Thyroid gland (tissue), 4 donors: ENCODE data around the gene CYP2S1. TPM values are rescaled to one million over a fixed set of nuclear protein-coding genes. Genes with fewer than 3 reads are reported as not detected.
"Not testable (repeated sequence)": the region's sequence is repeated elsewhere in the genome, so short reads cannot be mapped to it uniquely, and the experiment has no call there.

ENCODE experiments used
- DNase-seq, 2 donors: peaks; one replicate each; pipeline ENCODE4 v3.0.0-alpha.2; 2019
- H3K27ac ChIP-seq, 3 donors: fragments of 200-600 bp; sonication (generic); 1 replicate in 2 of 3; 2 replicates in 1 of 3; pipeline ENCODE4 v1.5.1; 2016 to 2019; ENCODE audit warnings: mild to moderate bottlenecking in 1 of 3, moderate library complexity in 1 of 3
- H3K27me3 ChIP-seq: fragments of 200-600 bp; sonication (generic); one replicate; pipeline ENCODE4 v1.5.1; 2019
- H3K36me3 ChIP-seq, 2 donors: fragments of 200-600 bp; sonication (generic); one replicate each; pipeline ENCODE4 v1.5.1; 2016 to 2019
- H3K4me1 ChIP-seq, 2 donors: fragments of 200-600 bp; sonication (generic); one replicate each; pipeline ENCODE4 v1.5.1; 2017 to 2019
- H3K4me3 ChIP-seq, 3 donors: fragments of 200-600 bp; sonication (generic); replicated peaks in 1 of 3; 1 replicate in 2 of 3; 2 replicates in 1 of 3; pipeline ENCODE4 v1.5.1; 2016; ENCODE audit warnings: mild to moderate bottlenecking in 1 of 3
- H3K9me3 ChIP-seq: fragments of 200-600 bp; sonication (generic); one replicate; pipeline ENCODE4 v1.5.1; 2017
- CTCF ChIP-seq, 6 experiments: fragments of 200-600 bp in 3 of 6; fragments of 450-650 bp in 3 of 6; sonication (generic) in 3 of 6; IDR thresholded peaks; one replicate each; pipeline ENCODE4 v1.5.1; 2016 to 2019; ENCODE audit warnings: antibody characterized with exemption in 6 of 6, mild to moderate bottlenecking in 2 of 6, inconsistent platforms in 1 of 6, moderate library complexity in 1 of 6
- POLR2A ChIP-seq, 2 donors: fragments of 450-650 bp; IDR thresholded peaks; one replicate each; pipeline ENCODE4 v1.6.1; 2017; ENCODE audit warnings: antibody characterized with exemption in 2 of 2, mild to moderate bottlenecking in 2 of 2, moderate library complexity in 1 of 2
- WGBS, 2 donors: methylation state at CpG; one replicate each; pipeline ENCODE4 v1.1.5; 2017; 5-methylcytosine and 5-hydroxymethylcytosine counted together
- intact Hi-C: fragments of 100-400 bp; cut with DNase I; formaldehyde crosslinking; loops from one replicate; pipeline ENCODE4 v1.15.1; 2023
- total RNA-seq, 4 donors: library from RNA; depleted of rRNA; stranded (reverse); fragments of >200 nt; gene quantifications; one replicate each; pipeline ENCODE4 v1.2.3, GENCODE V29; 2016

Gene CYP2S1
- total RNA-seq, result 1 to 10 TPM in 3 of 4 donors, not detected in 1; 1.0 to 2.3 (median 1.0) TPM

GRCh38 chr19:41192574-41193429 is at the start of gene CYP2S1:
CYP2S1 (plus strand) TSS chr19:41193219; CDS start chr19:41193265, 46 bp downstream.
- no peaks in the 10 kb centered on the region for H3K9me3 ChIP-seq
- no peaks in the 10 kb centered on the region for H3K27me3 ChIP-seq
- intact Hi-C loops, result no loop called here
- WGBS, 2 donors, result 18 to 19% methylated on average over 15 to 22 of the region's 58 CpGs
- no peak within 1 kb of the TSS for H3K4me3 ChIP-seq
- DNase-seq, result no peak
- no peak within 1 kb of the TSS for H3K27ac ChIP-seq
- H3K36me3 ChIP-seq, result no peaks in the 10 kb centered on the region
- no peaks in the 10 kb centered on the region for H3K4me1 ChIP-seq
- TF ChIP-seq POLR2A (IDR thresholded peaks at IDR 0.05) (no peak), CTCF (IDR thresholded peaks at IDR 0.05) (no peak)

- no peaks in the 10 kb centered on the region for H3K27me3 ChIP-seq
- no peak overlapping the region for H3K4me3 ChIP-seq
- H3K36me3 ChIP-seq, result no peaks in the 10 kb centered on the region
- intact Hi-C loops, result no loop called here
- no peaks in the 10 kb centered on the region for H3K9me3 ChIP-seq
- WGBS, 2 donors, result 27 to 36% methylated on average over 7 of the region's 7 CpGs
- no peaks in the 10 kb centered on the region for H3K4me1 ChIP-seq
- TF ChIP-seq POLR2A (IDR thresholded peaks at IDR 0.05) (no peak), CTCF (IDR thresholded peaks at IDR 0.05) (peak; percentile 42 to 82 (median 56))
- no peak overlapping the region for H3K27ac ChIP-seq
- DNase-seq, result peak; percentile 68 to 74
Measured at GRCh38 chr19:41144403-41144802, 48.6 kb upstream of the CYP2S1 start.

GRCh38 chr19:41149831-41150230 is 43.2 kb upstream of the CYP2S1 start:
- TF ChIP-seq POLR2A (IDR thresholded peaks at IDR 0.05), result no peak
- TF ChIP-seq CTCF (IDR thresholded peaks at IDR 0.05), result no peak
- intact Hi-C loops, result no loop called here
- 85 to 91% methylated on average over 2 of the region's 2 CpGs for WGBS, 2 donors

GRCh38 chr19:41150986-41151385 is 42.0 kb upstream of the CYP2S1 start:
- intact Hi-C loops, result not testable (repeated sequence)
- WGBS, 2 donors, result 76 to 88% methylated on average over 6 to 7 of the region's 7 CpGs

More at GRCh38 chr19:41149831-41150230, 43.2 kb upstream of the CYP2S1 start:
- Histone ChIP-seq H3K4me3 (no peak overlapping the region), H3K36me3 (no peaks in the 10 kb centered on the region), H3K9me3 (no peaks in the 10 kb centered on the region), H3K27ac (no peak overlapping the region), H3K4me1 (no peaks in the 10 kb centered on the region), H3K27me3 (no peaks in the 10 kb centered on the region)
- no peak for DNase-seq

GRCh38 chr19:41154060-41154459 is 39.0 kb upstream of the CYP2S1 start:
- intact Hi-C loops, result no loop called here
- Histone ChIP-seq H3K36me3 (no peaks in the 10 kb centered on the region), H3K9me3 (no peaks in the 10 kb centered on the region), H3K27ac (no peak overlapping the region), H3K4me1 (no peaks in the 10 kb centered on the region), H3K27me3 (no peaks in the 10 kb centered on the region), H3K4me3 (no peak overlapping the region)
- 91% methylated on average over 7 of the region's 7 CpGs for WGBS, 2 donors
- TF ChIP-seq CTCF (IDR thresholded peaks at IDR 0.05) (no peak), POLR2A (IDR thresholded peaks at IDR 0.05) (no peak)
- DNase-seq, result no peak

More at GRCh38 chr19:41150986-41151385, 42.0 kb upstream of the CYP2S1 start:
- H3K9me3 ChIP-seq, H3K36me3 ChIP-seq, H3K4me1 ChIP-seq, H3K4me3 ChIP-seq, DNase-seq, H3K27ac ChIP-seq, H3K27me3 ChIP-seq: not testable (repeated sequence)
